PFSK-1 (cell line): ENCODE measurements around the gene CEMIP.

Experiments used
- FOXP2 ChIP-seq: optimal IDR thresholded peaks from 2 replicates; pipeline ENCODE3; 2011; ENCODE audit warnings: borderline replicate concordance, control low read depth, inconsistent platforms; ENCODE audit not compliant: insufficient read depth; ENCODE audit errors: extremely low read length, extremely low read depth
- POLR2AphosphoS5 ChIP-seq: IDR thresholded peaks from 2 replicates; pipeline ENCODE4 v1.6.1; 2012; ENCODE audit warnings: low read depth, mild to moderate bottlenecking, control low read depth, low read length, moderate library complexity
- REST ChIP-seq, 2 experiments: IDR thresholded peaks; 2 replicates each; pipeline versions ENCODE4 v1.6.1 to v1.8.0; 2011 to 2012; ENCODE audit warnings: low read depth in 2 of 2, low read length in 2 of 2, control low read depth in 1 of 2, inconsistent platforms in 1 of 2, mild to moderate bottlenecking in 1 of 2, moderate library complexity in 1 of 2; ENCODE audit not compliant: insufficient read depth in 1 of 2
- SIN3A ChIP-seq: IDR thresholded peaks from 2 replicates; pipeline ENCODE4 v1.6.1; 2012; ENCODE audit warnings: mild to moderate bottlenecking, low read length, moderate library complexity, borderline replicate concordance; ENCODE audit not compliant: insufficient read depth
- TAF1 ChIP-seq: IDR thresholded peaks from 2 replicates; pipeline ENCODE4 v1.6.1; 2012; ENCODE audit warnings: low read length, control low read depth, borderline replicate concordance; ENCODE audit not compliant: insufficient read depth

- TF ChIP-seq POLR2AphosphoS5 (no peak), SIN3A (no peak), REST (IDR thresholded peaks at IDR 0.05; ENCODE audit: insufficient read depth in 1 of 2, low read depth in 2 of 2, low read length in 2 of 2) (no peak), TAF1 (no peak), FOXP2 (no peak)
Measured at GRCh38 chr15:80744826-80745225, 34.3 kb upstream of the CEMIP start.
